ENCODE results near the gene METTL23.
"Not testable (repeated sequence)": the region's sequence is repeated elsewhere in the genome, so short reads cannot be mapped to it uniquely, and the experiment has no call there.

The METTL23 gene

DNA sequence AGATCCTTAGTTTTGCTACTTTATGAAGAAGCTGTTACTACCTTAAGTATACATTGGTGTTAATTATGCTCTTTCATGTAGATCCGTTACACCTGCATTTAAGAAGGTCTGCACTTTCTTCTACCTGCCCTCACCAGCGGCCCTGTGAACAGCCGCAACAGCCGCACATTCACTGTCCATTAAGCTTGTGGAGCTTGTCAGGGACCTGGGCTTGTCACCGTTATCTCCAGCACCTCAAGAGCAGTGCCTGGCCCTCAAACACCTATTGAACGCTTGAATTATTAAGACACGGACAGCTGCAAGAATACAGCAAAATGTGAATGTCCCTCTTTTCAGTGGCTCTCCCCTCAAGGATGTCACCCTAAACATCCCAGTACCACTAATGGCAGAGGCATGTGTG is 12.9 kb upstream of the METTL23 start:
- no peak for DNase-seq (ENCODE audit: low read depth in 2 of 2)

DNA sequence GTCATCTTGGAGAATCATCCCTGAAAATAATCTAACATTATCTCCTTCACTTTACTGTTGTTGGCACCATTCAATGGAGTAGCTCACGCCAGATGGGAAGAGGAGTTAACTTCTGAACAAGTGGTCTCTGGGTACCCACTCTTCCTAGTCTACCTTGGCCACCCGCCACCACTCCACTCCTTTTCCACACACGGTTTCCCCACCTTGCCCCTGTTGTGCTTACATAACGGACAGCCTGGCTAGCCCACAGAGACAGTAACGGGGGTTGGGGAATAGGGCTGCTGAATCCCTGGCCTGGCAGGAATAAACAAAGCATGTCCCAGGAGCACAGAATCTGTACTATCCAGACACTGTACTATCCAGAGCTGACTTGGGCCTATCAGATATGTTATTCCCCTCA is 12.3 kb upstream of the METTL23 start:
- no peak for DNase-seq (ENCODE audit: low read depth in 2 of 2)

DNA sequence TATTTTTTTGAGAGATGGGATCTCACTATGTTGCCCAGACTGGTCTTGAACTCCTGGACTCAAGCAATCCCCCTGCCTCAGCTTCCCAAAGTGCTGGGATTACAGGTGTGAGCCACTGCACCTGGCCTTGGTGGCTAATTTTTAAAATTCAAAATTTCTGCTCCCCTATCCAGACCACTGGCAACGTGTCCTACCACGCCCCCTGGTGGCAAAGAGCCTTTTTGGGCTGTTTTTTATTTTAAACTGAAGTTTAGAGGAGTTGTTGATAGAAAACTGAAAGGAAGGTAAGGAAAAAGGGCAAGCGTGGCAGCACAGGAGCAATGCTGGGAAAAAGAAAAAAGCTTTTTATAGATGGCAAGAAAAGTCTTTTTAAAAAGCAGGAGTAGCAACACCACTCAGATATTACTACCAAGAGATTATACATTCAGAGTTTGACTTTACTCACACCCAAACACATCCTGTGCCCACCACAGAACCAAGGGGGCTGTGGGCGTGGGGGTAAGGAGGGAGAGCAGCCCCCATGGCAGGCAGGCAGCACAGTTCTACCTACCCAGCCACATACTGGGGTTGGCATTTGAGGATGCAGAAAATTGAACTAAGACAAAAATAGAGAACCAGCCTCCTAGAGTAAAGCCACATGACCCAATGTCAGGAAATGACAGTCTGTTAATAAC is 11.7 kb upstream of the METTL23 start:
- peak; percentile 71 to 84 for DNase-seq (ENCODE audit: low read depth in 2 of 2)

DNA sequence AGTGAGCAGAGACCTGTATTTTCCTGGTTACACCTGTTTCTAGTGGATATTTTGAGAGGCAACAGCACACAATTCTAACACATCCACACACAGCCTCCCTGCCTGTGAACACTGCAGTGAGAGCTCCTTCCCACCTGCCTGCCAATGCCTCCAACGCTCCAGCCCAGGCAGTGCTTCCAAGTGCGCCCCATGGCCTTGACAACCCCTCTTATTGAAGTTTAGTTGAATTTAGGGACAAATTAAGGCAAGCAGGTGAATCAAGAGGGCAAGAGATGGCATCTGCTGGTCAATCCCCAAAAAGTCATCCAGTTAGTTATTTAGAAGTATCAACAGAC is 11.2 kb upstream of the METTL23 start:
- DNase-seq (ENCODE audit: low read depth in 2 of 2): no peak

DNA sequence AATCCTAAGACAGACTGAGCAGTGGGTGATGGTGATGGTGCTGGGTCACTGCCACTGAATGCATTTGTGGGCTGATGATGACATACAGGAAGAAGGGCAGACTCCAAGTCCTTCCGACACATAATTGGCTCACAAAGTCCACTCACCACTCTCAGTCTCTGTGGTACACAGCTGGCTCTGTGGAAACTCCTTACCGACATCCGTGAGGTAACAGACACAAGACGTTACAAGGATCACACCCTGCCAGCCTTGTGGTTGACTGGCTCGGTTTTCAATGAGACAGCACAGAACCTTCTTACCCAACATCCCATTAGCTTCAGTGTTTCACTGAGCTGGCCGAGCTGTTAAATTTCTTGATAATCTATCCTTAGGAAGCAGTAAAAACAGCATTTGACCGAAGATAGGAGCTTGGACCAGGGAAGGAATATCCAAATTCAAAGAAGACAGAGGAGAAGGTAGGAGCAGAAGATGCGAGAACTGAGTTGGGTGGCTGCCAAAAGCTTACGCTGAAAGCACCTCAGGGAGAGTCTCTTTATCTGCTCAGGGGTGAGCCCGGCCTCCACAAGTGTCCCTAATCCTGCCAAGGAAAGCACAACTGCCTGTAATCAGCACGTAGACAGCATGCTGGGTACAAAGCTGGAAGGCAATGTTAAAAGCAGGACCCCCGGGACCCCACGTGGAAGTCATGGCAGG is 10.3 kb upstream of the METTL23 start:
- DNase-seq (ENCODE audit: low read depth in 2 of 2): no peak

DNA sequence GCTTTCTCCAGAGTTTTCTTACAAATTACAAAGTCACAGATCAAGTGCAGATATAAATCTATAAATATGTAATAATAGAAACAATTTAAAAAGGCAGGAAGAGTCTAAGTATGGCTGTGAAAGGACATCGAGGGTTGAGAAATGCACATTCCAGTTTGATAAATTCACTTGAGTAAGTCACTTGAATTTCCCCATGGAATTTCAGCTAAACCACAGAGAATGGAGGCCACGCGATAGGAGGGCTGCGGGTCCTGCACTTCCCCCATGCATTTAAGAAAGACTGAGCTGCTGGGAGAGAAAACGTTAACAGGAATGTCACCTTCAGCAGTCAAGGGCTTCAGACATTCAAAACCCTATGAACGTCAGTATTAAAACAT is 9.8 kb upstream of the METTL23 start:
- no peak for DNase-seq (ENCODE audit: low read depth in 2 of 2)

DNA sequence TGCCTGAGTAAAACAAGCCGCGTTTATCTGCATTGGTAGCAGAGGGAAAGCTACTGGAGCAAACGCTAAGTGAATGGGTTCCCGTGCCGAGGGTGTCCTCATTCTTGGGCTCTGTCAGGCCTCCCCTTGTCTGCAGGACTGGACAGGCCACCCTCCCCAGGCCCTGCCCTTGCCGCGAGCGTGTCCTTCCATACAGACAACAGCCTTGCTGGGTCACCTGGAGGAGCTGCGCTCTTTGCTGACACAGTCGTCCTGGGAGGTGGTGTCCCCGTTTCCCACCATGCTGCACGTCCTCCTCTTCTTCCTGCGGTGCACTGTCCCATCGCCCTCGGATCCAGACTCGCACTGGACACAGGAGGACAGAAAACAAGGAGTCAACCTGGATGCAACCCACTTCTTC is 8.1 kb upstream of the METTL23 start:
- DNase-seq (ENCODE audit: low read depth in 2 of 2): no peak

DNA sequence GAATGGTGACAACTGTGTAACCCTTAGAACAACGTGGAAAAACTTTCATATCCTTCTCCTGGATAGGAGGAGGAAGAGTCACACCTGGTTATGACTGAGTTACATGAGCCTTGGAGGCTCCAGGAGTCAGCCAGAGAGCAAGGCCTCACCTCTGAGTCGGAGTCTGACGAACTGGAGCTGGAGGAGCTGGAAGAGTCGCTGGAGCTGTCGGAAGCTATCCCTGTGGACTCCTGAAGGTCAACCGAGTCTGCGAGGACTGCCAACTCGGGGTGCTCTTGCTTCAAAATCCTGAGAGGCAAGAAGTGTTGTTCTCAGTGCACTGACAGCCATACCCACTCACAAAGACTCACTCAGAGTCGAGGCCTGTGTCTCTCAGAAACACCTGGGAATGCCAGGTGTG is 6.4 kb upstream of the METTL23 start:
- DNase-seq (ENCODE audit: low read depth in 2 of 2): no peak

DNA sequence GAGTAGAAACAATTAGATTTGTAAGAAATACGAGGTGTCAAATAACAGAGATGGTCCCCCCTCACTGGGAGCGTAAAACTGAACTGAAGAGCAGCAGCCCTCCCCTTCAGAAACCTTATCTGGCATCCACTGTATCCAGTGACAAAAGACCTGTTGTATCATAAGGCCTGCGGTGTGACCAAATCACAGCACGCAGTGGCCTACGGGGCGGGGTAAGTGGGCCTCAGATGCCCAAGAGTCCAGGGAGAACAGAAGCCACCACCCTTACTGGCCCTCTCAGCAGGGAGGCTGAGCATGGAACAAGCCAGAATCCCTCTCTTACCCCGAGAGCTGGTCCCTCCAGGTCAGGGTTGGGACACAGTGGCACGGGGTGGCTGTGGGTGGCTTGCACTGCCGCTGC is 5.7 kb upstream of the METTL23 start:
- DNase-seq (ENCODE audit: low read depth in 2 of 2): no peak

DNA sequence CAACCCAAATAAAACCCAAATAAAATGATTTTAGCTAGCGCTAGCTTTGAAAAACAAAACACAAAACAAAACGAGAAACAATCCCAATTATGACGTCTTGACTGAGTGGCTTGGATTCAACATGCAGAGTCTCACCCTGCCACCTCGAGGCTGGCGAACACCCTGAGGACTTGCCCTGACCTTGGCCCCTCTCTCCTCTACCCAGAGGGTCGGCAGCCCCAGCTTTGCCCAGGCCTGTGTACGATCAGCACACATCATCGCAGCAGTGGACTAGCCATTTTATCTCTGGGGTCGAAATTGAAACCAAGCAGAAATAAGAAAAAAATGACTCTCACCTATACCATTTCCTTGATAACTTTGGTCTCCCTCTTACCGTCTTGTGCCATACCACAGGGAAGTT is 5.2 kb upstream of the METTL23 start:
- no peak for DNase-seq (ENCODE audit: low read depth in 2 of 2)

DNA sequence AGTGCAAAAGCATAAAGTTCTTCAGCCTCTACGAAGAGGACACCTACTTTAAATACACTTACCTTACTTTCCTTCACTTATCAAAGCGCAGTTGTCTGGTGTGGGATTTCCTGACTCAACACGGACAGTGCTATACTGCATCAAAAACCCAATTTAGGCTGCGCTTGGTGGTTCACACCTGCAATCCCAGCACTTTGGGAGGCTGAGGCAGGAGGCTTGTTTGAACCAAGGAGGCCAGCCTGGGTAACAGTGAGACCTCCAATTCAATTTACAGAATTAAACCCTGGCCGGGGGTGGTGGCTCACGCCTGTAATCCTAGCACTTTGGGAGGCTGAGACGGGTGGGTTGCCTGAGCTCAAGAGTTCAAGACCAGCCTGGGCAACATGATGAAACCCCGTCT is 4.4 kb upstream of the METTL23 start:
- DNase-seq (ENCODE audit: low read depth in 2 of 2): no peak

DNA sequence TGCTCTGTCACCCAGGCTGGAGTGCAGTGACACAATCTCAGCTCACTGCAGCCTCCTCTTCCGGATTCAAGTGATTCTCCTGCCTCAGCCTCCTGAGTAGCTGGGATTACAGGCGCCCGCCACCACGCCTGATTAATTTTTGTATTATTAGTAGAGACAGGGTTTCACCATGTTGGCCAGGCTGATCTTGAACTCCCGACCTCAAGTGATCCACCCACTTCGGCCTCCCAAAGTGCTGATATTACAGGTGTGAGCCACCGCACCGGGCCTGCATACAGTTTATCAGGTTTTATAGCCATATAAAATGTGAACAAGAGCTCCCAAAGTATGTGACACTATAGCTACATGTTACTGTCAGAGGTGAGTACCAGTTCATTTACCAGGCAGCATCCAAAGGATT is 3.7 kb upstream of the METTL23 start:
- not testable (repeated sequence) for DNase-seq (ENCODE audit: low read depth in 2 of 2)

DNA sequence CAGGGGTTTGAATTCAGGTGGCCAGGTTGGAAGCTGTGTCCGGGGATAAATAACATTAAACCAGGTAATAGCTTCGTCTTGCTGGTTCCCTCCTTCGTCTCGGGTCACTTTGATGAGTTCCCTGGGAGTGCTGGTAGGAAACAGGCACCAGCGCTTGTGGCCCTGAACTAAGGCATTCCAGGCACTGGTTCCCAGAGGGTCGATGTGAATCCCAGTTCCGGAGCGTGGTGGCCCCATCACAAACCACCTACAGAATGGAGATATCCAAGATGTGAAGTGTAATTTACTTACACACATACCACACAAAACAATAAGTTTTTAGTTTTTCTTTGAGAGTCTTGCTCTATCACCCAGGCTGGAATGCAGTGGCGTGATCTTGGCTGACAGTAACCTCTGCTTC is 2.8 kb upstream of the METTL23 start:
- no peak for DNase-seq (ENCODE audit: low read depth in 2 of 2)

DNA sequence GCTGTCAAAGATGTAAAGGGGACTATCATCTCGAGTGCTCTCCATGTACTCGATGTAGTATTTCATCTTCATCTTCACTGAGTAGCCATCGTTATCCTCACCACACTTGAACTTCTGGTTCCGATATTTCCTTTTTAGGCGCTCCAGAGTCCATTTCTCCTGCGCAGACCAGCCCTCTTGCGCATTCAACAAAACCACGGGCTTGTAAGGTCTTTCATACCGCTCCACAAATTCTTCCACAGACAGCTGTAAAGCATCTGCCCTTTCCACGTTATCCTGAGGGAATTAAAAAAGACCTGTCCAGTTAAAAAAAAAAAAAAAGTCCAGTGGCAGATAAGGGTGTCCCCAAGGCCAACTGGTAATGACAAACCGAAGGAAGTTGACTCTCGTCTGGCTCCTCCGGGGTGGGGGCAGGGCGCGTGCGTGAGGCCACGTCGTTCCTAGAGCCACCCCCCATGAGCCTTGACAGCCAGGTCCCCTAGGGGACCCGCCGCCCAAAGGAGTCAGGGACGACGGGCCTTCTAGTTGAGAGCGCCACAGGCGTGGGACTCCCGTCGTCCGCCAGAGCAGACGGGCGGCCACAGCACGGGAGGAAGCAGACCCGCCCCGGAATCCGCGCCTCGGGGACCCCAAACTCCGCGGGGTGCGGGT is 934 bp upstream of the METTL23 start:
- DNase-seq (ENCODE audit: low read depth in 2 of 2): peak; percentile 62 to 72

DNA sequence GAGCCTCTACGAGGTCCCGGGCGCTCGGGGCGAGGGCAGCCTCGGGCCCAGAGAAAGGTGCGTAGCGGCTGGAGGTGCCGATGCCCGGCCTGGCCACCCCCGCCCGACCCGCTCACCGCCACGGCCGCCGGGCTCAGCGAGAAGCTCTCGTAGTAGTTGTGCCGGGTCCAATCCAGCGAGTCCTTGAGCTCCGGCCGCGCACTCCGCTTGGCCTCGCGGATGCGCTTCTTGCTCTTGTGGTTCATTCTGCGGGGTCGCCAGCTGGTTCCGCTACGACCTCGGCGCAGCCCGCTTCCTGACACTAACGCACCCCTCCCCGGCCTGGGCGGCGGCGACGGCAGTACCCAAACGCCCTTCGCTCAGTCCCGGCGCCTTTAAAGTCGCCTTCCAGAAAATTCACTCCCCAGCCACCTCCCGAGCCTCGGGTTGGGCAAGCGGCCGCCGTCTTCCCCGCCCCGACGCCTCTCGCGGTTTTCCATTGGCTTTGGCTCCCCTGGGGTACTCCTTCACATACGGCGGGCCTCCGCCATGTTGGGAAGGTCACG is 336 bp upstream of the METTL23 start, which contains the start of gene JMJD6:
JMJD6 (minus strand) TSS at position 376 of the 545 bp plus-strand sequence; CDS start at position 245, 131 bp downstream.
- DNase-seq (ENCODE audit: low read depth in 2 of 2): peak; percentile 87 to 93

DNA sequence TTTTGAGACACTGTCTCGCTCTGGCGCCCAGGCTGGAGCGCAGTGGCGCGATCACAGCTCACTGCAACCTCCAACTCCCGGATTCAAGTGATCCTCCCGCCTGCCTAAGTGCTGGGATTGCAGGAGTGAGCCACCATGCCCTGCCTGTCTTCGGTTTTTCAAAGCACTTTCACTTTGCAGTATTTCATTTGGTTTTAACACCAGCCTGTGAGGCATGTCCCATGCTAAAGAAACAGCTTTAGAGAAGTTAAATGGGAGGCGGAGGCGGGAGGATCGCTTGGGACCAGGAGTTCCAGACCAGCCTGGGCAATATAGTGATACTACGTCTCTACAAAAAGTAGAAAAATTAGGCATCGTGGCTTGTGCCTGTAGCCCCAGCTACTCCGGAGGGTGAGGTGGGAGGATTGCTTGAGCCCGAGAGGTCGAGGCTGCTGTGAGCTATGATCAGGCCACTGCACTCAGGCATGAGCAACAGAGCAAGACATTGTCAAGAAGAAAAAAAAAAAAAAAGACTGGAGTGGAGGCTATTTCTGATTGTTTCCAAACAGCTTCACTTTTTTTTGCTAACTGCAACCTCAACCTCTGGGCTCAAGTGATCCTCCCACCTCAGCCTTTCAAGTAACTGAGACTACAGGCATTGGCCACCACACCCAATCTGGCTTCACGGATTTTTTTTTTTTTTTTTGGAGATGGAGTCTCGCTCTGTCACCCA is 1.3 kb downstream of the METTL23 start:
- DNase-seq (ENCODE audit: low read depth in 2 of 2): no peak

DNA sequence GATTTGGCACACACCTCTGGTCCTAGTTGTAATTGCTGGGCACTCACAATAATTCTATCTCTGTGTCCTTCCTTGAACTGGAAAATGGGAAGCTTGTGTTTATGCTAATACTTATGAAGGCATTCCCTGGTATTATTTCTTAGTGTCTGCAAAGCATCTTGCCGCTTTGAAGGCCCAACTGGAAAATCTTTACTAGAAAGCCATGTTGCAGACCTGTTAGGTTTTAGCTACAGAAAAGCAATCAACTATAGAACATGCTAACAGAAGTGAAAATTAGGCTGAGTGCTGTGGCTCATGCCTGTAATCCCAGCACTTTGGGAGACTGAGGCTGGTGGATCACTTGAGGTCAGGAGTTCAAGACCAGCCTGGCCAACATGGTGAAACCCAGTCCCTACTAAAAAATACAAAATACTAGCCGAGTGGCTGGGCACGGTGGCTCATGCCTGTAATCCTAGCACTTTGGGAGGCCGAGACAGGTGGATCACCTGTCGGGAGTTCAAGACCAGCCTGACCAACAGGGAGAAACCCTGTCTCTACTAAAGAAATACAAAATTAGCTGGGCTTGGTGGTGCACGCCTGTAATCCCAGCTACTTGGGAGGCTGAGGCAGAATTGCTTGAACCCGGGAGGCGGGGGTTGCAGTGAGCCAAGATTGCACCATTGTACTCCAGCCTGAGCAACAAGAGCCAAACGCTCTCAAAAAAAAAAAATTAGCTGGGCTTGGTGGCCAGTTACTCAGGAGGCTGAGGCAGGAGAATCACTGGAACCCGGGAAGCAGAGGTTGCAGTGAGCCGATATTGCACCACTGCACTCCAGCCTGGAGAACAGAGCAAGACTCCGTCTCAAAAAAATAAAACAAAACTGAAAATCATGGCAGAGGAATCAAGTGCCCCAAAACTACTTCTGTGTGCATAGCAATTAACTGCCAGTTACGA is 5.4 kb downstream of the METTL23 start:
- DNase-seq (ENCODE audit: low read depth in 2 of 2): not testable (repeated sequence)

DNA sequence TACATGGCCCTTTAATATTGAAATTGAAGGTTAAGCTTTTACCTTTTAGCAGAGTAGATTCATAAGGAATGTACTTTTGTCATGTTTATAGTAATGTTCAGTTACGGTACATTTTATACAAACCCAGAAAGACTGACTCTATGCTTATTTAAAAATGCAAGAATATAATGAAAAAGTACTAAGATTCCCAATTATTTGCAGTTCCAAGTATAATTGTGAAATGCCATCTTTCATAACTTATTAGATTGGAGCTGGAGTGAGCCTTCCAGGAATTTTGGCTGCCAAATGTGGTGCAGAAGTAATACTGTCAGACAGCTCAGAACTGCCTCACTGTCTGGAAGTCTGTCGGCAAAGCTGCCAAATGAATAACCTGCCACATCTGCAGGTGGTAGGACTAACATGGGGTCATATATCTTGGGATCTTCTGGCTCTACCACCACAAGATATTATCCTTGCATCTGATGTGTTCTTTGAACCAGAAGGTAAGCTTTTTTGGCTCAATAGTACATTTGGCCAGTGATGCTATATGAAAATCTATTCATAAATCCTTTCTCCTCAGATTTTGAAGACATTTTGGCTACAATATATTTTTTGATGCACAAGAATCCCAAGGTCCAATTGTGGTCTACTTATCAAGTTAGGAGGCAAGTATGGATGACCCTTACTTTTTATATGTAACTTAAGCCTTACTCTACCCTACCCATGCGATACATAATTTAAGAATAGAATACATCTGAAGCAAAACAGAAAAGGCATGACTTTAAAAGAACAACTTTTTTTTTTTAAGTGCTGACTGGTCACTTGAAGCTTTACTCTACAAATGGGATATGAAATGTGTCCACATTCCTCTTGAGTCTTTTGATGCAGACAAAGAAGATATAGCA is 6.3 kb downstream of the METTL23 start:
- DNase-seq (ENCODE audit: low read depth in 2 of 2): no peak

DNA sequence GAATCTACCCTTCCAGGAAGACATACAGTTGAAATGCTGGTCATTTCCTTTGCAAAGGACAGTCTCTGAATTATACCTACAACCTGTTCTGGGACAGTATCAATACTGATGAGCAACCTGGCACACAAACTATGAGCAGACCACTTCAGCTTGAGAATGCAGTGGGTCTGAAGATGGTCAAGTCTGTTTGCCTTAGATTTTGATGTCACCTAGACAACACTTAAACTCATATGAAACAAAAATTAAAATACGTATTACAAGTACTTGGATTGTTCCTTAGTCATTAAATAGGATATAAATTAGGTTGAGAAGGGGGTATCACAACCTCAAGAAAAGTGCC is 6.9 kb downstream of the METTL23 start:
- DNase-seq (ENCODE audit: low read depth in 2 of 2): no peak

DNA sequence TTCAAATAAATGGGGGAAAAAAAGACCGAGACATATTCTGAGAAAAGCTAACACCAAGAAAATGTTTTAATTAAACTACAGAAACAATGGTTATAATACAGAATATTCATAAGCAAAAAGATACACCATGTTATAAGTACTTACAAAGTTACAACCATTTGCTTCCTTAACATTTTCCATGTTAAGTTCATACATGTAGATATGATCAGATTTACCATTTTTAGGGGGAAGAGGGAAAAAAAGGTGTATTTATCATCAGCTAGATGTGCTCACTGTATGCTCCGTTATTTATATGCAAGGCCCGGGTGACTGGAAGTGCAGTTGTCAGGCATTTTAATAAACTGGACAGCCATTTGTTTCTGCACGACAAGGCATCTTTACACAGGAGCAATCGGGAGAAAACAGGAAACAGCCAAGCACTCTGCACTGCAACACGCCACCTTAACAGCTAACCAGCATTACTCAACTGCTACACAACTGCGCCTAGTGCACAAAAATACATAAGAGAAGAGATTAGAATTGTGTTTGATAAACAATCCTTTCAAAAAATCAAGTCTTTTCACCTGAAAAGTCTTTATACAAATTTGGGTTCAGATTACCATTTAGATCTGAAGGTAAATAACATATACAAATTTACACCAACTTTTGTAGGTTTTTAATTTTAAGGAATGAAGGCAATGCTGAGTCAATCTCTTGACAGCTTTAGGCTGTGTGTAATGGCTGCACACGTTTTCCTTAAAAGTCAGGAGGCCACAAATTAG is 7.6 kb downstream of the METTL23 start:
- DNase-seq (ENCODE audit: low read depth in 2 of 2): no peak

Data from stimulated activated CD4-positive, alpha-beta T cell treated with anti-CD3 and anti-CD28 coated beads, Interleukin-4, amount 100 ng/mL, for 48 hours (primary cell).